Measurements from ENCODE around the gene MTMR3. TPM values are rescaled to one million over a fixed set of nuclear protein-coding genes. Genes with fewer than 3 reads are reported as not detected.

Gene MTMR3
- total RNA-seq, 1 experiment from 2014 or later, result 12.1 TPM

DNA sequence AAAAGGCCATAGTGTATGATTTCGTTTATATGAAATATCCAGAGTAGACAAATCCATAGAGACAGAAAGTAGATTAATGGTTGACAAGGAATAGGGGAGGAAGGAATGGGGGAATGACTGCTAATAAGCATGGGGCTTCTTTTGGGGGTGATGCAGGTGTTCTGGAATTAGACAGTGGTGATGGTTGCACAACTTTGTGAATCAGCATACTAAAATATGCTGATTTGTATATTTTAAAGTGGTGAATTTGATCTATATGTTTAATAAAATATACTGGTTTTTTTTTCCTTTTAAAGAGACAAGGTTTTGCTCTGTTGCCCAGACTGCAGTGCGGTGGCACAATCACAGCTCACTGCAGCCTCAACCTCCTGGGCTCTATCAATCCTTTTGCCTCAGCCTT lies 190.8 kb downstream of the MTMR3 start:
- no peak for TF ChIP-seq EZH2 (IDR thresholded peaks at IDR 0.05; ENCODE audit: low read length, unreplicated experiment)
- no peak for TF ChIP-seq CTCF (conservative IDR thresholded peaks at IDR 0.05; ENCODE audit: low read depth, low read length)
- TF ChIP-seq EZH2phosphoT487 (IDR thresholded peaks at IDR 0.05; ENCODE audit: borderline replicate concordance, low read length), result no peak
- BruUV-seq (replicated peaks), result no TSS peak
- H3K4me2 ChIP-seq (ENCODE audit: low read length), result no peak overlapping the region
- H3K4me1 ChIP-seq (ENCODE audit: insufficient read depth, low read length), result no peaks in the 10 kb centered on the region
- no peak for DNase-seq
- H3K36me3 ChIP-seq (ENCODE audit: low read depth, low read length), result no peaks in the 10 kb centered on the region
- peaks cover 12% of the 10 kb centered on the region for H3K27me3 ChIP-seq (ENCODE audit: low read length)
- no peak overlapping the region for H3K4me3 ChIP-seq (ENCODE audit: low read length)
- H3K9me2 ChIP-seq (replicated peaks; ENCODE audit: low read length), result no peaks in the 10 kb centered on the region
- intact Hi-C loops (cut with micrococcal nuclease), result no loop called here
- ATAC-seq, result no peak
- H4K20me1 ChIP-seq (ENCODE audit: low read length), result no peaks in the 10 kb centered on the region
- no peaks in the 10 kb centered on the region for H3K79me2 ChIP-seq (ENCODE audit: low read length)
- H2AFZ ChIP-seq (ENCODE audit: low read length), result no peak overlapping the region
- H3K9ac ChIP-seq (ENCODE audit: low read length), result no peak overlapping the region
- H3K9me3 ChIP-seq (ENCODE audit: low read length), result no peaks in the 10 kb centered on the region
- CTCF ChIA-PET, result no interaction called here
- no peaks in the 10 kb centered on the region for H3F3A ChIP-seq (ENCODE audit: low read length, unreplicated experiment)
- H3K27ac ChIP-seq (ENCODE audit: low read length), result no peak overlapping the region
- POLR2A ChIA-PET (ENCODE audit: unreplicated experiment), result no interaction called here

DNA sequence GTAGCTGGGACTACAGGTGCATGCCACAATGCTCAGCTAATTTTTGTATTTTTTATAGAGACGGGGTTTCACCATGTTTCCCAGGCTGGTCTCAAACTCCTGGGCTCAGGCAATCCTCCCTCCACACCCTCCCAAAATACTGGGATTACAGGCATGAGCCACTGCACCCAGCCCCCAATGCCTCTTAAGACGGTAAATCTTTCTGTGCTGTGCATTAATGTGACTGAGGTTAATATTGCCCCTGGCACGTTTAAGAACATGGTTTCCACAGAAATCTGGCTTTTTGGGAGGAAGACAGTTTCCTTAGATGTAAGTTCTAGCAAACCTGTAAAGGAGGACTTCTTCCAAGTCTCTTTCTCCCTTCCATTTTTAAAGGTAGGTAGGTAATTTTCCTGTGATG lies 191.2 kb downstream of the MTMR3 start:
- H2AFZ ChIP-seq (ENCODE audit: low read length), result no peak overlapping the region
- H3K36me3 ChIP-seq (ENCODE audit: low read depth, low read length), result no peaks in the 10 kb centered on the region
- no peak overlapping the region for H3K4me2 ChIP-seq (ENCODE audit: low read length)
- H3K27me3 ChIP-seq (ENCODE audit: low read length), result peaks cover 12% of the 10 kb centered on the region
- no peak overlapping the region for H3K4me3 ChIP-seq (ENCODE audit: low read length)
- no TSS peak for BruUV-seq (replicated peaks)
- no peaks in the 10 kb centered on the region for H3K9me3 ChIP-seq (ENCODE audit: low read length)
- no peaks in the 10 kb centered on the region for H3F3A ChIP-seq (ENCODE audit: low read length, unreplicated experiment)
- no peaks in the 10 kb centered on the region for H3K9me2 ChIP-seq (replicated peaks; ENCODE audit: low read length)
- no peaks in the 10 kb centered on the region for H3K79me2 ChIP-seq (ENCODE audit: low read length)
- H3K9ac ChIP-seq (ENCODE audit: low read length), result no peak overlapping the region
- H3K27ac ChIP-seq (ENCODE audit: low read length), result no peak overlapping the region
- no peaks in the 10 kb centered on the region for H3K4me1 ChIP-seq (ENCODE audit: insufficient read depth, low read length)
- ChIA-PET POLR2A (ENCODE audit: unreplicated experiment) (no interaction called here), CTCF (no interaction called here)
- no peak for TF ChIP-seq EZH2phosphoT487 (IDR thresholded peaks at IDR 0.05; ENCODE audit: borderline replicate concordance, low read length)
- ATAC-seq (no peak), DNase-seq (no peak)
- H4K20me1 ChIP-seq (ENCODE audit: low read length), result no peaks in the 10 kb centered on the region
- intact Hi-C loops (cut with micrococcal nuclease), result no loop called here

DNA sequence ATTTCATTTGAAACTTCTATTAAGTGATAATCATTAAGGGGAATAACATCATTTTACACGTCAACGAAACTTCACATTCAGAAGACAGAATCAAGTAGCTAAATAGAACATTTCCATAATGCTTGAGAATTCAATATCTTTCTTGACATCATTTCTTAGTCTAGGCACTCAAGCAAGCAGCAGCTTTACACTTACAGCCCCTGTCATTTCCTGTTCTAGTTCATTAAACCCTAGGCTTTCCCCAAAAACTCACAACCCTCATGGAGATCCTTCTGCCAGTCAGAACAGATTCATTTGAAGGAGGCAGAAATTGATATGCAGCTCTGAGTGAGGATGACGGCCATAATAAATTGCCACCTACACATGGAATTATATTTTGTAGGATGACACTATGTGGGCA lies 192.0 kb downstream of the MTMR3 start:
- Histone ChIP-seq H2AFZ (ENCODE audit: low read length) (no peak overlapping the region), H3K4me2 (ENCODE audit: low read length) (no peak overlapping the region), H3K9me2 (replicated peaks; ENCODE audit: low read length) (no peaks in the 10 kb centered on the region), H3K27ac (ENCODE audit: low read length) (no peak overlapping the region), H3K9ac (ENCODE audit: low read length) (no peak overlapping the region), H4K20me1 (ENCODE audit: low read length) (no peaks in the 10 kb centered on the region), H3K4me3 (ENCODE audit: low read length) (no peak overlapping the region), H3K36me3 (ENCODE audit: low read depth, low read length) (no peaks in the 10 kb centered on the region), H3K79me2 (ENCODE audit: low read length) (no peaks in the 10 kb centered on the region), H3F3A (ENCODE audit: low read length, unreplicated experiment) (no peaks in the 10 kb centered on the region), H3K9me3 (ENCODE audit: low read length) (no peaks in the 10 kb centered on the region), H3K4me1 (ENCODE audit: insufficient read depth, low read length) (no peaks in the 10 kb centered on the region), H3K27me3 (ENCODE audit: low read length) (peaks cover 12% of the 10 kb centered on the region)
- ChIA-PET CTCF (no interaction called here), POLR2A (ENCODE audit: unreplicated experiment) (no interaction called here)
- ATAC-seq (no peak), DNase-seq (no peak)
- BruUV-seq (replicated peaks), result no TSS peak
- intact Hi-C loops (cut with micrococcal nuclease), result no loop called here
- TF ChIP-seq CTCF (conservative IDR thresholded peaks at IDR 0.05; ENCODE audit: low read depth, low read length), result no peak

Data from PC-3 (cell line).